ENCODE measurements around the gene BTRC.
"Not testable (repeated sequence)": the region's sequence is repeated elsewhere in the genome, so short reads cannot be mapped to it uniquely, and the experiment has no call there.

BTRC gene

DNA sequence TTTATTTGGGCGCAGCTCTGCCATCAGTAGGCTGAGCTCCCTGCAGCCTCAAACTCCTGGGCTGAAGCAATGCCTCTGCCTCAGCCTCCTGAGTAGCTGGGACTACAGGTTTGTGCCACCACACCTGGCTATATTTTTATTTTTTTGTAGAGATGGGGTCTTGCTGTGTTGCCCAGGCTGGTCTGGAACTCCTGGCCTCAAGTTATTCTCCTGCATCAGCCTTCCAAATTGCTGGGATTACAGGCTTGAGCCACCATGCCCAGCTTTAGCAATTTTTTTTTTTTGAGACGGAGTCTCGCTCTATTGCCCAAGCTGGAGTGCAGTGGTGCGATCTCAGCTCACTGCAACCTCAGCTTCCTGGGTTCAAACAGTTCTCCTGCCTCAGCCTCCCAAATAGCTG, 6.9 kb downstream of the BTRC start:
- not testable (repeated sequence) for H2BK120ac ChIP-seq (ENCODE audit: insufficient read depth, low read length, poor library complexity); H3K79me2 ChIP-seq (ENCODE audit: control insufficient read depth, insufficient read depth, low read length, poor library complexity); H3K4me3 ChIP-seq (ENCODE audit: low read depth, low read length); H3K4ac ChIP-seq (ENCODE audit: low read depth, low read length); H3K14ac ChIP-seq (ENCODE audit: low read length); H2AFZ ChIP-seq (ENCODE audit: insufficient read depth, low read length, poor library complexity); DNase-seq; H2AK5ac ChIP-seq (ENCODE audit: low read length); H3K18ac ChIP-seq (ENCODE audit: low read length); H3K9me3 ChIP-seq (ENCODE audit: insufficient read depth, low read depth, low read length); H4K91ac ChIP-seq (ENCODE audit: low read depth, low read length); H3K23ac ChIP-seq (ENCODE audit: low read length); H3K79me1 ChIP-seq (ENCODE audit: low read length); H2BK12ac ChIP-seq (ENCODE audit: low read length); H3K27me3 ChIP-seq (ENCODE audit: insufficient read depth, low read length); H3K4me2 ChIP-seq (ENCODE audit: low read length); H4K8ac ChIP-seq (ENCODE audit: low read depth, low read length); H2BK5ac ChIP-seq (ENCODE audit: low read depth, low read length, poor library complexity); H3K27ac ChIP-seq (ENCODE audit: low read depth, low read length); H4K12ac ChIP-seq (ENCODE audit: low read depth, low read length); H3K36me3 ChIP-seq (ENCODE audit: control insufficient read depth in 1 of 2, insufficient read depth in 2 of 2, low read length in 2 of 2); H3K4me1 ChIP-seq (ENCODE audit: control insufficient read depth in 1 of 2, insufficient read depth in 2 of 2, low read length in 2 of 2); H3K9ac ChIP-seq (ENCODE audit: low read length)
- WGBS (ENCODE audit: extremely low coverage, insufficient coverage, insufficient read length), result no CpG with 5 or more reads among the region's 4 CpGs

DNA sequence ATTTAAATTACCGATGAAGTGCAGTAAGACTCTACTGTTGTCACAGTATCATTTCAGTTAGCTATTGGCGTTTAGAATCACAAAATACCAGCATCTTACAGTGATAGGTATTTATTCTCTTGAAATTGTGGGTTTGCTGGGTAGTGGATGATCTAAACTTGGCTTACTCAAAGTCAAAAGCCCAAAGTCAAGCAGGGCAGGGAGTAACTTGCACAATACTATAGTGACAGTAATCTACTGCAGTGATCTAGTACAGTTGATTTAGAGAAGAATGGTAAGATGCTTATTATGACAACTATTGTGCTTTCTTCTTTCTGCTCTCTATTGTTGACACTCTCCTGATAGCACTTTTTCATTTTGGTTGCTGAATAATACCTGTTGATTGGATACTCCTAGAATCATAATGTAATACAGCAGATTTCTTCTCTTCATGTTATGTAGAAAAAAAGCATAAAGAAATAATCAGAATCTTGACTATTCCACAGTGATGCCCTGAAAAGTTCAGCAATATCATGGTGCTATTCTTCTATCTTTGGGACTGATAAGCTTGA, 10.0 kb downstream of the BTRC start:
- Histone ChIP-seq H3K9me3 (ENCODE audit: insufficient read depth, low read depth, low read length) (no peaks in the 10 kb centered on the region), H3K4me3 (ENCODE audit: low read depth, low read length) (no peak overlapping the region), H3K27ac (ENCODE audit: low read depth, low read length) (no peak overlapping the region), H4K8ac (ENCODE audit: low read depth, low read length) (no peak overlapping the region), H2AFZ (ENCODE audit: insufficient read depth, low read length, poor library complexity) (no peak overlapping the region), H3K14ac (ENCODE audit: low read length) (no peak overlapping the region), H3K36me3 (ENCODE audit: control insufficient read depth in 1 of 2, insufficient read depth in 2 of 2, low read length in 2 of 2) (peaks cover 0 to 2% of the 10 kb centered on the region in 2 experiments), H2BK120ac (ENCODE audit: insufficient read depth, low read length, poor library complexity) (no peak overlapping the region), H2AK5ac (ENCODE audit: low read length) (no peak overlapping the region), H3K18ac (ENCODE audit: low read length) (no peak overlapping the region), H3K4me1 (ENCODE audit: control insufficient read depth in 1 of 2, insufficient read depth in 2 of 2, low read length in 2 of 2) (peaks cover 0 to 1% of the 10 kb centered on the region in 2 experiments), H4K91ac (ENCODE audit: low read depth, low read length) (no peak overlapping the region), H2BK12ac (ENCODE audit: low read length) (no peak overlapping the region), H2BK5ac (ENCODE audit: low read depth, low read length, poor library complexity) (no peak overlapping the region), H3K79me2 (ENCODE audit: control insufficient read depth, insufficient read depth, low read length, poor library complexity) (no peaks in the 10 kb centered on the region), H4K12ac (ENCODE audit: low read depth, low read length) (no peak overlapping the region), H3K4ac (ENCODE audit: low read depth, low read length) (no peak overlapping the region), H3K79me1 (ENCODE audit: low read length) (no peaks in the 10 kb centered on the region), H3K9ac (ENCODE audit: low read length) (no peak overlapping the region), H3K27me3 (ENCODE audit: insufficient read depth, low read length) (no peaks in the 10 kb centered on the region), H3K4me2 (ENCODE audit: low read length) (no peak overlapping the region), H3K23ac (ENCODE audit: low read length) (no peak overlapping the region)
- no peak for DNase-seq
- WGBS (ENCODE audit: extremely low coverage, insufficient coverage, insufficient read length), result no CpG with 5 or more reads among the region's 2 CpGs

DNA sequence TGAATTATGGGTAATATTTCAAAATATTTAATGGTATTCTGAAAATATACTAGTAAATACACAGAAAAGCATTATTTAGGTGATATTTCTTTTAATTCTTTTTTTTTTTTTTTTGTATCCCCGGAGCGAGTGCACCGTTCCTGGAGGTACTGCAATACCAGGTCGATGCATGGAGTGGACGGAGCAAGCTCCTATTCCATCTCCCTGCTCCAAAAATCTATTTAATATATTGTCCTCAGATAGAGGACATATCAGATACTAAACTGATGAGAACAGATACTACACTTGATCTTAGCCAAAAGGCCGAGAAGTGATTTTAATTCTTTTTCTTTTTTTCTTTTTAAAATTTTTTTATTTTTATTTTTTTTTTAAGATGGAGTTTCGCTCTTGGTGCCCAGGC, 10.8 kb downstream of the BTRC start:
- Histone ChIP-seq H2BK5ac (ENCODE audit: low read depth, low read length, poor library complexity) (no peak overlapping the region), H3K79me1 (ENCODE audit: low read length) (no peaks in the 10 kb centered on the region), H3K36me3 (ENCODE audit: control insufficient read depth in 1 of 2, insufficient read depth in 2 of 2, low read length in 2 of 2) (peaks cover 0 to 2% of the 10 kb centered on the region in 2 experiments), H3K14ac (ENCODE audit: low read length) (no peak overlapping the region), H3K27me3 (ENCODE audit: insufficient read depth, low read length) (no peaks in the 10 kb centered on the region), H2AFZ (ENCODE audit: insufficient read depth, low read length, poor library complexity) (no peak overlapping the region), H3K4me1 (ENCODE audit: control insufficient read depth in 1 of 2, insufficient read depth in 2 of 2, low read length in 2 of 2) (peaks cover 0 to 1% of the 10 kb centered on the region in 2 experiments), H3K27ac (ENCODE audit: low read depth, low read length) (no peak overlapping the region), H2AK5ac (ENCODE audit: low read length) (no peak overlapping the region), H3K4me2 (ENCODE audit: low read length) (no peak overlapping the region), H3K9ac (ENCODE audit: low read length) (no peak overlapping the region), H3K4me3 (ENCODE audit: low read depth, low read length) (no peak overlapping the region), H3K18ac (ENCODE audit: low read length) (no peak overlapping the region), H3K9me3 (ENCODE audit: insufficient read depth, low read depth, low read length) (no peaks in the 10 kb centered on the region), H4K12ac (ENCODE audit: low read depth, low read length) (no peak overlapping the region), H3K79me2 (ENCODE audit: control insufficient read depth, insufficient read depth, low read length, poor library complexity) (no peaks in the 10 kb centered on the region), H4K8ac (ENCODE audit: low read depth, low read length) (no peak overlapping the region), H3K4ac (ENCODE audit: low read depth, low read length) (no peak overlapping the region), H3K23ac (ENCODE audit: low read length) (no peak overlapping the region), H4K91ac (ENCODE audit: low read depth, low read length) (no peak overlapping the region), H2BK120ac (ENCODE audit: insufficient read depth, low read length, poor library complexity) (no peak overlapping the region), H2BK12ac (ENCODE audit: low read length) (no peak overlapping the region)
- no CpG with 5 or more reads among the region's 7 CpGs for WGBS (ENCODE audit: extremely low coverage, insufficient coverage, insufficient read length)
- DNase-seq, result no peak

DNA sequence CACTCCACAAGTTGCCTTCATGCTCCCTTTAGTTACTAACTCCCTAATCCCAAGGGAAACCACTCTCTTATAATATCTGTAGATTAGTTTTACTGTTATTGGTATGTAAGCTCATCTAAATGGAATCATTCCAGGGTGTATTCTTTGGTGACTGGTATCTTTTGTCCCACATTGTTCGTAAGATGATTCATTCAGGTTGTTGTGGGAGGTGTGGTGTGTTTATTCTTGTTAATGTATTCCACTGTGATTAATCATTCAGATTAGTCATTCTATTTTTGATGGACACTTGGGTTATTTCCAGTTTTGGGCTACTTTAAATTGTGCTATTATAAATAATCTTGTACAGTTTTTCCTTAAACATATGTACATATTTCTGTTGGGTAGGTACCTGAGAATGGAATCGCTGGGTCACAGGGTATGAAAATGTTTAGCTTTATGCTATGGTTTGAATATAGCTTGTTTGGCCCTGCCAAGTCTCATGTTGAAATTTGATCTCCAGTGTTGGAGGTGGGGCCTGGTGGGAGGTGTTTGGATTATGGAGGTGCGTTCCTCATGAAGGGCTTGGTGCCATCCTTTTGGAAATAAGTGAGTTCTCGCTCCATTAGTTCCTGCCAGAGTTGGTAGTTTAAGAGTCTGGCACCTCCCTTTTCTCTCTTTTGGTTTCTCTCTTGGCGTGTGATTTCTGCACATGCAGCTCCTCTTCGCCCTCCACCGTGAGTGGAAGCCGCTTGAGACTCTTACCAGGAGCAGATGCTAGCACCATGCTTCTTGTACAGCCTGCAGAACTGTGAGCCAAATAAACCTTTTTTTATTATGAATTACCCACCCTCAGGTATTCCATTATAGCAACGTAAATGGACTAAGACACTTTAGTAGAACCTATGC, 13.8 kb downstream of the BTRC start:
- Histone ChIP-seq H2BK5ac (ENCODE audit: low read depth, low read length, poor library complexity) (no peak overlapping the region), H4K12ac (ENCODE audit: low read depth, low read length) (no peak overlapping the region), H2AK5ac (ENCODE audit: low read length) (no peak overlapping the region), H3K4me3 (ENCODE audit: low read depth, low read length) (no peak overlapping the region), H3K79me1 (ENCODE audit: low read length) (no peaks in the 10 kb centered on the region), H3K27me3 (ENCODE audit: insufficient read depth, low read length) (no peaks in the 10 kb centered on the region), H3K9me3 (ENCODE audit: insufficient read depth, low read depth, low read length) (no peaks in the 10 kb centered on the region), H3K14ac (ENCODE audit: low read length) (no peak overlapping the region), H3K18ac (ENCODE audit: low read length) (no peak overlapping the region), H4K91ac (ENCODE audit: low read depth, low read length) (no peak overlapping the region), H2BK12ac (ENCODE audit: low read length) (no peak overlapping the region), H2BK120ac (ENCODE audit: insufficient read depth, low read length, poor library complexity) (no peak overlapping the region), H2AFZ (ENCODE audit: insufficient read depth, low read length, poor library complexity) (no peak overlapping the region), H3K4ac (ENCODE audit: low read depth, low read length) (no peak overlapping the region), H3K79me2 (ENCODE audit: control insufficient read depth, insufficient read depth, low read length, poor library complexity) (no peaks in the 10 kb centered on the region), H3K36me3 (ENCODE audit: control insufficient read depth in 1 of 2, insufficient read depth in 2 of 2, low read length in 2 of 2) (peaks cover 0 to 2% of the 10 kb centered on the region in 2 experiments), H3K9ac (ENCODE audit: low read length) (no peak overlapping the region), H4K8ac (ENCODE audit: low read depth, low read length) (no peak overlapping the region), H3K23ac (ENCODE audit: low read length) (no peak overlapping the region), H3K27ac (ENCODE audit: low read depth, low read length) (no peak overlapping the region), H3K4me1 (ENCODE audit: control insufficient read depth in 1 of 2, insufficient read depth in 2 of 2, low read length in 2 of 2) (no peaks in the 10 kb centered on the region), H3K4me2 (ENCODE audit: low read length) (no peak overlapping the region)
- WGBS (ENCODE audit: extremely low coverage, insufficient coverage, insufficient read length), result no CpG with 5 or more reads among the region's 9 CpGs
- DNase-seq, result peak in 1 of 2 donors; percentile 50

Data from trophoblast cell (in vitro differentiated cells and primary cell).